Measurements from ENCODE around the gene RAB44. TPM values are rescaled to one million over a fixed set of nuclear protein-coding genes. Genes with fewer than 3 reads are reported as not detected.

RAB44 gene
- total and polyA plus RNA-seq, 9 of the 15 experiments (the other 6 are each of a cell fraction or from before 2014, with no cell fraction given): not detected

DNA sequence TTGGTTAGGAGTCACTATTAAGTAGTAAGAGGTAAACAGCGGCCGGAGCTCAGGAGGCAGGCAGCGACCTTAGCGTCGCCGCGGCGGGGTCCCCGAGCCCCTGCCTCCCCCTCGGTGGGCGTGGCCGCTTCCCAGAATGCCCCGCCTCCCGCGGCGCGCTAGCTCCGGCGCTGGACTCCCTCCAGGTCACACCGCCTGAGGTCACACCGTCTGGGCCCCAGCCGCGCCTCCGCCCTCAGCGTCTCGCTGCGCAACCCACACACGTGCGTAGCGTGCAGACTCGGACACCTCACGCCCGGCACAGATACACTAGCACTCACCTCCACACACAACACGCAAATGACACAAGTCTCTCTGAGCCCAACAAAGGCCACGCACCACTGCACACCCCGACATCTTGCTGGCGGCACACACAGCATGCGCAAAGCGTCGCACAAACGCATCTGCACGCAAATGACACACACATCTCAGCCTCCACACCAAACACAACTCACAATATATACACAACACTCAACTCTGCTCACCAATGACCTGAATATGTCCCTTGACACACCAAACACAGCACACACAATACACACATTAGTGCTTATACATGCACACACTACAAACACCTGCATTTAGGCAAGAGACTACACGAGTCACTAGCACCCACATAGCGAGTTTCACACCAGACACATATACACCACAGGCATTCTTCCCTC, 36.7 kb upstream of the RAB44 start (continued):
- TF ChIP-seq SP1 (CRISPR knock-in tag; IDR thresholded peaks at IDR 0.05) (peak; percentile 29; the same call in 1 of the 2 replicates), NCOR1 (IDR thresholded peaks at IDR 0.05) (peak; percentile 66), CCNT2 (IDR thresholded peaks at IDR 0.05; ENCODE audit: borderline replicate concordance, extremely low read depth, insufficient read length, low read depth, low read length) (peak; percentile 91), ARID1B (IDR thresholded peaks at IDR 0.05) (peak; percentile 65), NR2F6 (CRISPR knock-in tag; IDR thresholded peaks at IDR 0.05) (peak; percentile 67; the same call in 1 of the 2 replicates), YBX1 (IDR thresholded peaks at IDR 0.05) (0 out of 2 replicates have a peak, but pooled peaks have one; percentile 77), ZBTB7A (IDR thresholded peaks at IDR 0.05; ENCODE audit: borderline replicate concordance, control insufficient read depth, low read depth, low read length) (peak; percentile 98), STAT5B (CRISPR knock-in tag; IDR thresholded peaks at IDR 0.05) (no peak), ZNF41 (CRISPR knock-in tag; conservative IDR thresholded peaks at IDR 0.05) (no peak), CBFB (CRISPR knock-in tag; IDR thresholded peaks at IDR 0.05) (0 out of 2 replicates have a peak, but pooled peaks have one; percentile 27), FOXP4 (CRISPR knock-in tag; IDR thresholded peaks at IDR 0.05; ENCODE audit: borderline replicate concordance) (peak; percentile 25; the same call in 1 of the 2 replicates), ELF4 (CRISPR knock-in tag; IDR thresholded peaks at IDR 0.05) (peak; percentile 77; the same call in 1 of the 2 replicates), MYBL2 (IDR thresholded peaks at IDR 0.05; ENCODE audit: low read depth) (peak; percentile 43; the same call in 1 of the 2 replicates), MYBL2 (CRISPR knock-in tag; IDR thresholded peaks at IDR 0.05; ENCODE audit: borderline replicate concordance) (no peak), HDAC1 (IDR thresholded peaks at IDR 0.05) (peak in 1 of 2 experiments; percentile 88; a peak in 2 of 4 replicates), KAT7 (CRISPR knock-in tag; IDR thresholded peaks at IDR 0.05; ENCODE audit: borderline replicate concordance) (no peak)
- TF ChIP-seq, protein P1, sequence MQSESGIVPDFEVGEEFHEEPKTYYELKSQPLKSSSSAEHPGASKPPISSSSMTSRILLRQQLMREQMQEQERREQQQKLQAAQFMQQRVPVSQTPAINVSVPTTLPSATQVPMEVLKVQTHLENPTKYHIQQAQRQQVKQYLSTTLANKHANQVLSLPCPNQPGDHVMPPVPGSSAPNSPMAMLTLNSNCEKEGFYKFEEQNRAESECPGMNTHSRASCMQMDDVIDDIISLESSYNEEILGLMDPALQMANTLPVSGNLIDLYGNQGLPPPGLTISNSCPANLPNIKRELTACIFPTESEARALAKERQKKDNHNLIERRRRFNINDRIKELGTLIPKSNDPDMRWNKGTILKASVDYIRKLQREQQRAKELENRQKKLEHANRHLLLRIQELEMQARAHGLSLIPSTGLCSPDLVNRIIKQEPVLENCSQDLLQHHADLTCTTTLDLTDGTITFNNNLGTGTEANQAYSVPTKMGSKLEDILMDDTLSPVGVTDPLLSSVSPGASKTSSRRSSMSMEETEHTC (IDR thresholded peaks at IDR 0.05): 0 out of 2 replicates have a peak, but pooled peaks have one; percentile 31
- TF ChIP-seq, protein P2, sequence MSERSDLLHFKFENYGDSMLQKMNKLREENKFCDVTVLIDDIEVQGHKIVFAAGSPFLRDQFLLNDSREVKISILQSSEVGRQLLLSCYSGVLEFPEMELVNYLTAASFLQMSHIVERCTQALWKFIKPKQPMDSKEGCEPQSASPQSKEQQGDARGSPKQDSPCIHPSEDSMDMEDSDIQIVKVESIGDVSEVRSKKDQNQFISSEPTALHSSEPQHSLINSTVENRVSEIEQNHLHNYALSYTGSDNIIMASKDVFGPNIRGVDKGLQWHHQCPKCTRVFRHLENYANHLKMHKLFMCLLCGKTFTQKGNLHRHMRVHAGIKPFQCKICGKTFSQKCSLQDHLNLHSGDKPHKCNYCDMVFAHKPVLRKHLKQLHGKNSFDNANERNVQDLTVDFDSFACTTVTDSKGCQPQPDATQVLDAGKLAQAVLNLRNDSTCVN (CRISPR knock-in tag; IDR thresholded peaks at IDR 0.05): peak; percentile 86; the same call in 1 of the 2 replicates
- TF ChIP-seq, protein P3, sequence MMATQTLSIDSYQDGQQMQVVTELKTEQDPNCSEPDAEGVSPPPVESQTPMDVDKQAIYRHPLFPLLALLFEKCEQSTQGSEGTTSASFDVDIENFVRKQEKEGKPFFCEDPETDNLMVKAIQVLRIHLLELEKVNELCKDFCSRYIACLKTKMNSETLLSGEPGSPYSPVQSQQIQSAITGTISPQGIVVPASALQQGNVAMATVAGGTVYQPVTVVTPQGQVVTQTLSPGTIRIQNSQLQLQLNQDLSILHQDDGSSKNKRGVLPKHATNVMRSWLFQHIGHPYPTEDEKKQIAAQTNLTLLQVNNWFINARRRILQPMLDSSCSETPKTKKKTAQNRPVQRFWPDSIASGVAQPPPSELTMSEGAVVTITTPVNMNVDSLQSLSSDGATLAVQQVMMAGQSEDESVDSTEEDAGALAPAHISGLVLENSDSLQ (IDR thresholded peaks at IDR 0.05): 0 out of 2 replicates have a peak, but pooled peaks have one; percentile 9

Data from K562 (cell line).